ENCODE measurements around the gene NAA50. TPM values are rescaled to one million over a fixed set of nuclear protein-coding genes. Genes with fewer than 3 reads are reported as not detected.

The NAA50 gene
- total and polyA plus RNA-seq, 2 donors (not counting 3 experiments of a cell fraction or from before 2014, with no cell fraction given) = 53.1 to 160 TPM

GRCh38 chr3:113714702-113715101, 31.3 kb downstream of the NAA50 start:
- H3K9me3 ChIP-seq (replicated peaks; ENCODE audit: control insufficient read depth, insufficient read depth, low read length) = no peaks in the 10 kb centered on the region
- CTCF ChIA-PET = no interaction called here
- peaks cover 0 to 4% of the 10 kb centered on the region in 2 experiments for H3K27me3 ChIP-seq (ENCODE audit: control insufficient read depth in 2 of 2, insufficient read depth in 2 of 2, low read length in 2 of 2)
- no TSS peak for BruUV-seq (replicated peaks)
- no peaks in the 10 kb centered on the region for H3K79me2 ChIP-seq (ENCODE audit: control insufficient read depth, insufficient read depth, low read length)
- H3K4me1 ChIP-seq (ENCODE audit: control insufficient read depth, extremely low read depth, insufficient read depth, low read length) = no peaks in the 10 kb centered on the region
- POLR2A ChIA-PET = no interaction called here
- TF ChIP-seq MAX (IDR thresholded peaks at IDR 0.05; ENCODE audit: insufficient read depth, insufficient read length) (no peak), GATA2 (IDR thresholded peaks at IDR 0.05; ENCODE audit: insufficient read depth, insufficient read length, low read depth, low read length) (no peak), CTCF (IDR thresholded peaks at IDR 0.05; ENCODE audit: extremely low read depth in 1 of 2, insufficient read depth in 1 of 2, low read depth in 1 of 2, low read length in 2 of 2) (no peak), JUN (IDR thresholded peaks at IDR 0.05; ENCODE audit: borderline replicate concordance, insufficient read depth, insufficient read length, low read depth) (no peak), POLR2A (IDR thresholded peaks at IDR 0.05; ENCODE audit: low read depth, low read length) (no peak), FOS (IDR thresholded peaks at IDR 0.05; ENCODE audit: borderline replicate concordance, insufficient read depth, low read length) (no peak), MYC (IDR thresholded peaks at IDR 0.05; ENCODE audit: low read depth, low read length) (no peak), POLR2AphosphoS5 (IDR thresholded peaks at IDR 0.05; ENCODE audit: insufficient read depth, low read depth, low read length) (no peak), EZH2 (IDR thresholded peaks at IDR 0.05; ENCODE audit: borderline replicate concordance, low read depth, low read length, severe bottlenecking) (no peak)
- no peak overlapping the region for H3K9ac ChIP-seq (replicated peaks; ENCODE audit: extremely low read depth, insufficient read depth, low read length)
- FAIRE-seq (no peak), DNase-seq (ENCODE audit: low read depth, low spot score) (no peak)
- H4K20me1 ChIP-seq (replicated peaks; ENCODE audit: control insufficient read depth, extremely low read depth, insufficient read depth, low read length) = no peaks in the 10 kb centered on the region
- no peak overlapping the region for H3K4me2 ChIP-seq (ENCODE audit: insufficient read depth, low read length)
- no peak overlapping the region for H3K27ac ChIP-seq (ENCODE audit: insufficient read depth, low read depth, low read length)
- dilution Hi-C loops (cut with MboI; ENCODE audit: extremely low pct_ligation_motif_present, low sequenced_read_pairs) = no loop called here
- H2AFZ ChIP-seq (ENCODE audit: low read depth, low read length) = no peak overlapping the region
- peaks cover 0 to 4% of the 10 kb centered on the region in 2 experiments for H3K36me3 ChIP-seq (ENCODE audit: control insufficient read depth in 2 of 2, extremely low read depth in 1 of 2, insufficient read depth in 2 of 2, low read length in 2 of 2)
- H3K9me1 ChIP-seq (replicated peaks; ENCODE audit: control insufficient read depth, extremely low read depth, insufficient read depth, low read length) = no peaks in the 10 kb centered on the region
- intact Hi-C loops (cut with micrococcal nuclease) = no loop called here
- H3K4me3 ChIP-seq (replicated peaks in 1 of 3; ENCODE audit: insufficient read depth in 1 of 3, low read depth in 1 of 3, low read length in 3 of 3) = no peak overlapping the region
